K562 (cell line): Measurements from ENCODE around the gene HTT-AS. TPM values are rescaled to one million over a fixed set of nuclear protein-coding genes. Genes with fewer than 3 reads are reported as not detected.

Source experiments
- ATAC-seq: fragments of 200-7000 bp; cut with Tn5 transposase; 3 replicates; pipeline ENCODE4 v1.9.1; 2020; ENCODE audit warnings: moderate library complexity
- BruUV-seq: library from RNA; stranded (reverse); fragments of 400-500 nt; replicated peaks from 2 replicates; lab custom pipeline; 2021; lab: Mats Ljungman, UMichigan
- CTCF ChIA-PET: fragments of 300-600 bp; formaldehyde crosslinking; extraction: SDS; loops from one replicate; lab custom pipeline; 2021; ENCODE audit warnings: low intra/inter-chr PET ratio; lab: Yijun Ruan, JAX
- POLR2A ChIA-PET: fragments of 300-600, 350-650 bp; sonication (Branson Sonifier 250); formaldehyde crosslinking; extraction: SDS; loops from one replicate; lab custom pipeline; 2021; ENCODE audit warnings: antibody characterized with exemption, inconsistent platforms; lab: Yijun Ruan, JAX
- DNase-seq, 4 experiments: peaks; one replicate each; pipeline versions ENCODE4 v3.0.0 to v3.0.0-alpha.2; 2011 to 2018; ENCODE audit warnings: low spot score in 3 of 4, mixed read lengths in 3 of 4; ENCODE audit errors: extremely low read depth in 1 of 4
- FAIRE-seq: peaks from 2 replicates; lab custom pipeline; 2011; peaks lifted over from hg19 to GRCh38; lab: Jason Lieb, UNC
- H2AFZ ChIP-seq: 2 replicates; pipeline ENCODE4 v1.6.0; 2011; ENCODE audit warnings: low read depth, low read length, control low read depth, inconsistent platforms
- H3K27ac ChIP-seq: fragments of 200-600 bp; 3 replicates; pipeline ENCODE4 v1.8.0; 2011; ENCODE audit warnings: low read depth, mild to moderate bottlenecking, control low read depth, inconsistent platforms, low read length, moderate library complexity, mixed read lengths; ENCODE audit errors: extremely low read depth
- H3K27me3 ChIP-seq, 2 experiments: fragments of 300-600 bp in 1 of 2; 2 replicates in 1 of 2; 3 replicates in 1 of 2; pipeline versions ENCODE4 v1.6.0 to v1.8.0; 2011; ENCODE audit warnings: inconsistent platforms in 2 of 2, low read length in 2 of 2, mild to moderate bottlenecking in 1 of 2, mixed read lengths in 1 of 2, moderate library complexity in 1 of 2; ENCODE audit not compliant: control insufficient read depth in 2 of 2, insufficient read depth in 2 of 2
- H3K36me3 ChIP-seq: fragments of 300-600 bp; 3 replicates; pipeline ENCODE4 v1.8.0; 2011; ENCODE audit warnings: mild to moderate bottlenecking, low read length, inconsistent platforms; ENCODE audit not compliant: control insufficient read depth, insufficient read depth
- H3K4me1 ChIP-seq, 2 experiments: fragments of 200-600 bp in 1 of 2; replicated peaks in 1 of 2; 2 replicates in 1 of 2; 3 replicates in 1 of 2; pipeline versions ENCODE4 v1.5.1 to v1.8.0; 2011; ENCODE audit warnings: inconsistent platforms in 2 of 2, low read length in 2 of 2, mild to moderate bottlenecking in 1 of 2, mixed read lengths in 1 of 2, moderate library complexity in 1 of 2; ENCODE audit not compliant: control insufficient read depth in 2 of 2, insufficient read depth in 2 of 2
- H3K4me2 ChIP-seq: 2 replicates; pipeline ENCODE4 v1.6.1; 2011; ENCODE audit warnings: low read length, control low read depth, inconsistent platforms, mixed read lengths; ENCODE audit not compliant: insufficient read depth
- H3K4me3 ChIP-seq: fragments of 200-600 bp; sonication (generic), shearing (Covaris generic); 2 replicates; pipeline ENCODE4 v1.5.1; 2016; ENCODE audit warnings: control low read depth, inconsistent platforms
- H3K79me2 ChIP-seq: fragments of 200-600 bp; 3 replicates; pipeline ENCODE4 v1.8.0; 2011; ENCODE audit warnings: low read length, inconsistent platforms; ENCODE audit not compliant: control insufficient read depth, insufficient read depth
- H3K9ac ChIP-seq, 2 experiments: 2 replicates each; pipeline versions ENCODE4 v1.6.0 to v1.6.1; 2011; ENCODE audit warnings: low read depth in 2 of 2, low read length in 2 of 2, control low read depth in 1 of 2, inconsistent platforms in 1 of 2, mild to moderate bottlenecking in 1 of 2, mixed read lengths in 1 of 2; ENCODE audit not compliant: insufficient read depth in 1 of 2
- H3K9me1 ChIP-seq: one replicate; pipeline ENCODE4 v1.6.0; 2011; ENCODE audit warnings: inconsistent platforms, mild to moderate bottlenecking, low read length, moderate library complexity; ENCODE audit not compliant: control insufficient read depth, insufficient read depth
- H3K9me3 ChIP-seq: replicated peaks from 2 replicates; pipeline ENCODE4 v1.5.1; 2011; ENCODE audit warnings: low read depth, low read length, inconsistent platforms; ENCODE audit not compliant: control insufficient read depth, insufficient read depth
- H4K20me1 ChIP-seq: replicated peaks from 2 replicates; pipeline ENCODE4 v1.6.1; 2011; ENCODE audit warnings: low read length, inconsistent platforms, mixed read lengths; ENCODE audit not compliant: control insufficient read depth, insufficient read depth
- ASH1L ChIP-seq: fragments of 450-650 bp; IDR thresholded peaks from 2 replicates; pipeline ENCODE4 v1.6.1; 2018; ENCODE audit warnings: borderline replicate concordance, mild to moderate bottlenecking, low read depth; ENCODE audit not compliant: partially characterized antibody
- KDM4B ChIP-seq, 2 experiments: fragments of 450-650 bp in 1 of 2; sonication (generic) in 1 of 2; IDR thresholded peaks; 2 replicates each; pipeline ENCODE4 v1.6.1; 2016 to 2017; ENCODE audit warnings: borderline replicate concordance in 2 of 2, antibody characterized with exemption in 1 of 2, low read depth in 1 of 2, mild to moderate bottlenecking in 1 of 2
- MXI1 ChIP-seq: IDR thresholded peaks from 2 replicates; pipeline ENCODE4 v1.6.1; 2011; ENCODE audit warnings: low read depth, mild to moderate bottlenecking, improper control_type of control experiment, low read length
- NFE2 ChIP-seq: IDR thresholded peaks from 2 replicates; pipeline ENCODE4 v1.6.1; 2014; ENCODE audit warnings: antibody characterized with exemption, low read depth
- NR1H2 ChIP-seq: sonication (generic); formaldehyde crosslinking; IDR thresholded peaks from 2 replicates; pipeline ENCODE4 v1.4.0; 2020; ENCODE audit warnings: mild to moderate bottlenecking, missing genetic modification reagents
- PCBP2 ChIP-seq: fragments of 200-400 bp; formaldehyde crosslinking; IDR thresholded peaks from 2 replicates; pipeline ENCODE4 v1.6.1; 2018; ENCODE audit warnings: low read length, low read depth, mild to moderate bottlenecking, moderate library complexity; ENCODE audit not compliant: poor library complexity, severe bottlenecking
- SETDB1 ChIP-seq: IDR thresholded peaks from one replicate; pipeline ENCODE4 v1.6.1; 2012; ENCODE audit warnings: low read length, control low read depth, inconsistent platforms
- ZNF263 ChIP-seq: sonication (generic); formaldehyde crosslinking; IDR thresholded peaks from 2 replicates; pipeline ENCODE4 v1.8.0; 2022; ENCODE audit warnings: mild to moderate bottlenecking, missing genetic modification reagents, borderline replicate concordance
- ZNF830 ChIP-seq: fragments of 250-450 bp; sonication (Bioruptor Pico); IDR thresholded peaks from 2 replicates; pipeline ENCODE4 v1.5.0; 2021; ENCODE audit warnings: mild to moderate bottlenecking
- WGBS: fragments of 100-300 bp; shearing (Covaris generic); methylation state at CpG from one replicate; pipeline ENCODE4 v1.1.6; 2016; ENCODE audit warnings: low coverage, mixed read lengths; ENCODE audit not compliant: insufficient coverage; ENCODE audit errors: missing lambda C conversion rate; 5-methylcytosine and 5-hydroxymethylcytosine counted together
- in situ Hi-C: fragments of 300-500 bp; cut with MboI; formaldehyde crosslinking; loops from 4 replicates; pipeline ENCODE4 v1.15.0; 2018; ENCODE audit warnings: inconsistent platforms, mixed read lengths
- intact Hi-C: fragments of 100-400 bp; cut with micrococcal nuclease; formaldehyde crosslinking; loops from 2 replicates; pipeline ENCODE4 v1.14.2; 2022
- polyA plus RNA-seq, 8 experiments: library from polyadenylated mRNA; depleted of rRNA in 4 of 8; stranded (reverse) in 5 of 8; unstranded in 3 of 8; fragments of >200 nt; fragmentation: Nextera tagmentation in 2 of 8; fragmentation: Illumina TruSeq in 1 of 8; extraction: Ambion mirVana in 2 of 8; extraction: Trizol in 1 of 8; gene quantifications; 2 replicates each; pipeline versions ENCODE4 v1.2.1 to v1.2.3, GENCODE V29; 2011 to 2014; ENCODE audit warnings: inconsistent platforms in 1 of 8, missing spikeins in 1 of 8
- total RNA-seq, 7 experiments: library from RNA; depleted of rRNA in 6 of 7; stranded (reverse); fragments of >200 nt in 6 of 7; fragmentation: Illumina TruSeq in 2 of 7; extraction: Trizol in 2 of 7; gene quantifications; 2 replicates each; pipeline versions ENCODE4 v1.2.1 to v1.2.3, GENCODE V29; 2011 to 2021; ENCODE audit warnings: low replicate concordance in 1 of 7
- TF ChIP-seq, protein P1 (sequence below), 2 experiments: fragments of 450-650 bp in 1 of 2; IDR thresholded peaks; 2 replicates each; pipeline ENCODE4 v1.6.1; 2011 to 2017; ENCODE audit warnings: low read depth in 2 of 2, antibody characterized with exemption in 1 of 2, borderline replicate concordance in 1 of 2, low read length in 1 of 2, mild to moderate bottlenecking in 1 of 2, mixed read lengths in 1 of 2; ENCODE audit not compliant: control insufficient read depth in 1 of 2
- TF ChIP-seq, protein P2 (sequence below): IDR thresholded peaks from 2 replicates; pipeline ENCODE4 v1.6.1; 2016; ENCODE audit warnings: missing genetic modification characterization, missing compliant biosample characterization
- TF ChIP-seq, protein P3 (sequence below): fragments of 450-650 bp; IDR thresholded peaks from 2 replicates; pipeline ENCODE4 v1.6.1; 2014; ENCODE audit warnings: low read depth, mild to moderate bottlenecking, moderate library complexity, borderline replicate concordance

The HTT-AS gene
- total and polyA plus RNA-seq, 9 of the 15 experiments (the other 6 are each of a cell fraction or from before 2014, with no cell fraction given): not detected

DNA sequence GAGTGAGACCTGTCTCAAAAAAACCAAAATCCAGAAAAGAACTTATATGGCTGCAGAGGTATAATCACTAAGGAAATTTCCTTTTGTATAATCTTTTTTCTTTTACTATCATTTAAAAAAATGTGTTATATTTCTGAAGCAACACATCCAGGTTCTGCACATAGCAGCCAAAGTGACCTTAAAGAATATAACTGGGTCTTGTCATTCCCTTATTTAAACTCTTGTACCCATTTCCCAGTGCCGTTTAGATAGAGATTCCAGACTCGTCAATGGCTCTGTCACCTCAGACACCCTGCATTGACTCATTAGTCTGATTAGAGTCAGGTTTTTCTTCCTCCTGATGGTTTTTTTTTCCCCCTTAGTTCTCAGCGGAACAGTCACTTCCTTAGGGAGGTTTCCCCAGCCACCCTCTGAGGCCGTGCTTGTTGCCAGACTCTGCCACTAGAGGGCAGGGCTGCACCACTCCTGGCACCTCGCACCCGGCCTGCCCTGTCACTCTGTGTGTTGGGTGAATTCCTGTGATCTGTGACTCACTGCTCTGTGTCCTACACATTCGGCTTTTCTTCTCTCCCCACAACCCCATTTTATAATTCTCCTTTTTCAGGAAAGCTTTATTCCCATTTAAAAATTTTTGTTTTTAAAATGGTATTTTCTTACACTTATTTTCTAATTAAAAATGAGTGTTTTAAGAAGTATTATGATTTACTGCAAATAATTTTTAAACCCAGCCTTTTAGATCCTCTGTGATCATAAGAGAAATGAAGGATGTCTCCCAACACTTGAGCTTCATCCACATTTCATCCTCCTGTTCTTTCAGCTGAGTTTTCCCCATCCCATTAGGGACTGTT, 32.2 kb upstream of the HTT-AS start (continued):
- TF ChIP-seq, protein P1, sequence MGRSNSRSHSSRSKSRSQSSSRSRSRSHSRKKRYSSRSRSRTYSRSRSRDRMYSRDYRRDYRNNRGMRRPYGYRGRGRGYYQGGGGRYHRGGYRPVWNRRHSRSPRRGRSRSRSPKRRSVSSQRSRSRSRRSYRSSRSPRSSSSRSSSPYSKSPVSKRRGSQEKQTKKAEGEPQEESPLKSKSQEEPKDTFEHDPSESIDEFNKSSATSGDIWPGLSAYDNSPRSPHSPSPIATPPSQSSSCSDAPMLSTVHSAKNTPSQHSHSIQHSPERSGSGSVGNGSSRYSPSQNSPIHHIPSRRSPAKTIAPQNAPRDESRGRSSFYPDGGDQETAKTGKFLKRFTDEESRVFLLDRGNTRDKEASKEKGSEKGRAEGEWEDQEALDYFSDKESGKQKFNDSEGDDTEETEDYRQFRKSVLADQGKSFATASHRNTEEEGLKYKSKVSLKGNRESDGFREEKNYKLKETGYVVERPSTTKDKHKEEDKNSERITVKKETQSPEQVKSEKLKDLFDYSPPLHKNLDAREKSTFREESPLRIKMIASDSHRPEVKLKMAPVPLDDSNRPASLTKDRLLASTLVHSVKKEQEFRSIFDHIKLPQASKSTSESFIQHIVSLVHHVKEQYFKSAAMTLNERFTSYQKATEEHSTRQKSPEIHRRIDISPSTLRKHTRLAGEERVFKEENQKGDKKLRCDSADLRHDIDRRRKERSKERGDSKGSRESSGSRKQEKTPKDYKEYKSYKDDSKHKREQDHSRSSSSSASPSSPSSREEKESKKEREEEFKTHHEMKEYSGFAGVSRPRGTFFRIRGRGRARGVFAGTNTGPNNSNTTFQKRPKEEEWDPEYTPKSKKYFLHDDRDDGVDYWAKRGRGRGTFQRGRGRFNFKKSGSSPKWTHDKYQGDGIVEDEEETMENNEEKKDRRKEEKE (IDR thresholded peaks at IDR 0.05; ENCODE audit: borderline replicate concordance in 1 of 2, control insufficient read depth in 1 of 2, low read depth in 2 of 2, low read length in 1 of 2): no peak
- TF ChIP-seq, all 486 proteins: peak for 44

- DNase-seq: no peak
- TF ChIP-seq SETDB1: no peak
- no peak for TF ChIP-seq ASH1L
- TF ChIP-seq, protein P2, sequence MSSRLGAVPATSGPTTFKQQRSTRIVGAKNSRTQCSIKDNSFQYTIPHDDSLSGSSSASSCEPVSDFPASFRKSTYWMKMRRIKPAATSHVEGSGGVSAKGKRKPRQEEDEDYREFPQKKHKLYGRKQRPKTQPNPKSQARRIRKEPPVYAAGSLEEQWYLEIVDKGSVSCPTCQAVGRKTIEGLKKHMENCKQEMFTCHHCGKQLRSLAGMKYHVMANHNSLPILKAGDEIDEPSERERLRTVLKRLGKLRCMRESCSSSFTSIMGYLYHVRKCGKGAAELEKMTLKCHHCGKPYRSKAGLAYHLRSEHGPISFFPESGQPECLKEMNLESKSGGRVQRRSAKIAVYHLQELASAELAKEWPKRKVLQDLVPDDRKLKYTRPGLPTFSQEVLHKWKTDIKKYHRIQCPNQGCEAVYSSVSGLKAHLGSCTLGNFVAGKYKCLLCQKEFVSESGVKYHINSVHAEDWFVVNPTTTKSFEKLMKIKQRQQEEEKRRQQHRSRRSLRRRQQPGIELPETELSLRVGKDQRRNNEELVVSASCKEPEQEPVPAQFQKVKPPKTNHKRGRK (tag): no peak
- no peak for TF ChIP-seq ZNF830 (CRISPR knock-in tag)
- no peak for TF ChIP-seq PCBP2
- no peak for TF ChIP-seq NFE2
- no peak for TF ChIP-seq KDM4B (IDR thresholded peaks at IDR 0.05; ENCODE audit: borderline replicate concordance in 2 of 2, low read depth in 1 of 2)
- no peak for TF ChIP-seq MXI1
- no peak for TF ChIP-seq ZNF263 (CRISPR knock-in tag)
- TF ChIP-seq NR1H2 (CRISPR knock-in tag): no peak
- TF ChIP-seq, protein P3, sequence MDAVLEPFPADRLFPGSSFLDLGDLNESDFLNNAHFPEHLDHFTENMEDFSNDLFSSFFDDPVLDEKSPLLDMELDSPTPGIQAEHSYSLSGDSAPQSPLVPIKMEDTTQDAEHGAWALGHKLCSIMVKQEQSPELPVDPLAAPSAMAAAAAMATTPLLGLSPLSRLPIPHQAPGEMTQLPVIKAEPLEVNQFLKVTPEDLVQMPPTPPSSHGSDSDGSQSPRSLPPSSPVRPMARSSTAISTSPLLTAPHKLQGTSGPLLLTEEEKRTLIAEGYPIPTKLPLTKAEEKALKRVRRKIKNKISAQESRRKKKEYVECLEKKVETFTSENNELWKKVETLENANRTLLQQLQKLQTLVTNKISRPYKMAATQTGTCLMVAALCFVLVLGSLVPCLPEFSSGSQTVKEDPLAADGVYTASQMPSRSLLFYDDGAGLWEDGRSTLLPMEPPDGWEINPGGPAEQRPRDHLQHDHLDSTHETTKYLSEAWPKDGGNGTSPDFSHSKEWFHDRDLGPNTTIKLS: no peak
- H4K20me1 ChIP-seq: no peaks in the 10 kb centered on the region
- FAIRE-seq: peak; percentile 23
- H3K27ac ChIP-seq: no peak overlapping the region
- H3K36me3 ChIP-seq: 0 out of 3 replicates have a peak, but pooled peaks cover 2% of the 10 kb centered on the region
- H3K4me3 ChIP-seq: no peak overlapping the region
- no peaks in the 10 kb centered on the region for H3K4me1 ChIP-seq
- intact Hi-C loops (no loop called here), in situ Hi-C loops (no loop called here)
- H2AFZ ChIP-seq: no peak overlapping the region
- H3K79me2 ChIP-seq: no peaks in the 10 kb centered on the region
- no TSS peak for BruUV-seq
- no peak overlapping the region for H3K4me2 ChIP-seq
- 78% methylated on average over 2 of the region's 2 CpGs for WGBS
- H3K9ac ChIP-seq: no peak overlapping the region
- ChIA-PET CTCF (no interaction called here), POLR2A (interaction anchor here (1.0 to 1.7 kb wide), 2 partner anchors 15 to 19 kb away, joined by 4 to 5 read pairs; no protein-coding TSS in a partner anchor)
- H3K9me3 ChIP-seq: no peaks in the 10 kb centered on the region
- no peaks in the 10 kb centered on the region for H3K27me3 ChIP-seq
- no peaks in the 10 kb centered on the region for H3K9me1 ChIP-seq
- no peak for ATAC-seq
Measured at GRCh38 chr4:3098346-3098745, 24.0 kb upstream of the HTT-AS start.
